Measurements from ENCODE around the gene DDR1.
"Not testable (repeated sequence)": the region's sequence is repeated elsewhere in the genome, so short reads cannot be mapped to it uniquely, and the experiment has no call there.

DDR1 gene

DNA sequence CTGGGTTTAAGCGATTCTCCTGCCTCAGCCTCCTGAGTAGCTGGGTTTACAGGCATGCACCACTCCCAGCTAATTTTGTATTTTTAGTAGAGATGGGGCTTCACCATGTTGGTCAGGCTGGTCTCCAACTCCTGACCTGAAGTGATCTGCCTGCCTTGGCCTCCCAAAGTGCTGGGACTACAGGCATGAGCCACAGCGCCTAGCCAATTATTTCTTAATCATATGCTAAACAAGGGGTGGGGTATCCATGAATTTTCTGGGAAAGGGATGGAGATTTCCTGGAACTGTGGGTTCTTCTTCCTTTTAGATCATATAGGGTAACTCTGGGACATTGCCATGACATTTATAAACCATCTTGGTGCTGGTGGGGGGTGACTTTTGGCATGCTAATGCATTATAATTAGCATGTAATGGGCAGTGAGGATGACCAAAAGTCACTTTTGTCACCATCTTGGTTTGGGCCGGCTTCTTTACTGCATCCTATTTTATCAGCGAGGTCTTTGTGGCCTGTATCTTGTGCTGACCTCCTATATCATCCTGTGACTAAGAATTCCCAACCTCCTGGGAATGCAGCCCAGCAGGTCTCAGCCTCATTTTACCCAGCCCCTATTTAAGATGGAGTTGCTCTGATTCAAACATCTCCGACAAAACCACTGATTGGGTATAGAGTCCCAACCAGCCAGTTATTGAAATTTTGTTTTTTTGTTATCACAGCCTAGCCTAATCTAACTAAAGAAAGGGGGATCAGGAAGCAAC is 29.9 kb upstream of the DDR1 start:
- DNase-seq (ENCODE audit: low spot score): no peak

GRCh38 chr6:30855429-30856075 is 28.8 kb upstream of the DDR1 start:
- DNase-seq (ENCODE audit: low spot score): no peak

DNA sequence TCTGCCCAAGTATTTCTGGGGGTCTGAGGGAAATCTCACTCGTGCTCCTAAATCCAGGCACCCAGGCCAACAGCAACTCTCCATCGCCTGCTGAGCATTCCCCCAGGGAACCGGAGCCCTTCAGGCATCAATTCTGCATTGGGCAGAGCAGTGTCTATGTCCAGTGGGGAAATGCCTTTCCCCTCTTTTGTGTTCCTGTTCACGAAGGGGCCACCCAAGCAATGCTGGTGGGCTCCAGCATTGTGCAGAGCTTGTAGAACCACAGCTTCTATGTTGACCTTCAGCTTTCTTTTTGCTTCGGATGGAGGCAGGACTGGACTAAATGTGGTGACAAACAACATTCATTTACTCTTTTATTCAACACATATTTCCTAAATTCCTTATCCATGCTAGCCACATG is 27.2 kb upstream of the DDR1 start:
- DNase-seq (ENCODE audit: low spot score): no peak

DNA sequence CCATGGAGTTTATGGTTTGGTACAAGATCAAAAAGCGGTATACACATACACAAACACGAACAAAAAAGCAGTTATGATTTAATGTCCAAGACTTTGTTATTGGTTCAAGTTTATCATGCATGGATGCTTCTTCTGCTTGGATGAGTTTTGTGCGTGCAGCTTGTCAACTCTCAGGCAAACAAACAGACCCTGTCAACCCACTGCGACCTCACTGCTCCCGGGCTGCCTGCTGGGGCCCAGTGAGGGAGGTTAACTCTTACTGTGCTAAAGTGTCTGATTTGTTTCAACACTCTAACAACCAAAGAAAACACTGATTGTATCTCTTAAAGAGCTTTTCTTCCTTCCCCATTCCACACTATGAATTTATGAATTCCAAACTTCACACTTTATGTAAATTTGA is 26.8 kb upstream of the DDR1 start:
- peak; percentile 25 for DNase-seq (ENCODE audit: low spot score)

- DNase-seq (ENCODE audit: low spot score): not testable (repeated sequence)
Measured at GRCh38 chr6:30859726-30860125, 24.6 kb upstream of the DDR1 start.

DNA sequence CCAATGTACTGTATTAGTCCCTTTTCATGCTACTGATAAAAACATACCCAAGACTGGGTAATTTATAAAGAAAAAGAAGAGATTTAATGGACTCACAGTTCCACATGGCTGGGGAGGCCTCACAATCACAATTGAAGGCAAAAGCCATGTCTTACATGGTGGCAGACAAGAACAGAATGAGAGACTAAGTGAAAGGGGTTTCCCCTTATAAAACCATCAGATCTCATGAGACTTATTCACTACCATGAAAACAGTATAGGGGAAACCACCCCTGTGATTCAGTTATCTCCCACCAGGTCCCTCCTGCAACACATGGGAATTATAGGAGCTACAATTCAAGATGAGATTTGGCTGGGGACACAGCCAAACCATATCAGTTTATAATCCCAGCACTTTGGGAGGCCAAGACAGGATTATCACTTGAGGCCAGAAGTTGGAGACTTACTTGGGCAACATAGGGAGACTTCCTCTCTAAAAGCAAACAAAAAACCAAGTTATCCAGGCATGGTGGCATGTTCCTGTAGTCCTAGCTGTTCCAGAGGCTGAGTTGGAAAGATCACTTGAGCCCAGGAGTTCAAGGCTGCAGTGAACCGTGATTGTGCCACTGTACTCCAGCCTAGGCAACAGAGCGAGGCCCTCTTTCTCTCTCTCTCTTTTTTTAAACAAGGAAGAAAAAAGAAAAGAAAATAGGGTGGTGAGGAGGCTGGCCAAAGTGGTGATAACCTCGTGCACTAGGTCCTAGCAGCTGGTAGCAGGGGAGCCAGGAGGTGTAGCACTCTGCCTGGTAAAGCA is 22.9 kb upstream of the DDR1 start:
- no peak for DNase-seq (ENCODE audit: low spot score)

DNA sequence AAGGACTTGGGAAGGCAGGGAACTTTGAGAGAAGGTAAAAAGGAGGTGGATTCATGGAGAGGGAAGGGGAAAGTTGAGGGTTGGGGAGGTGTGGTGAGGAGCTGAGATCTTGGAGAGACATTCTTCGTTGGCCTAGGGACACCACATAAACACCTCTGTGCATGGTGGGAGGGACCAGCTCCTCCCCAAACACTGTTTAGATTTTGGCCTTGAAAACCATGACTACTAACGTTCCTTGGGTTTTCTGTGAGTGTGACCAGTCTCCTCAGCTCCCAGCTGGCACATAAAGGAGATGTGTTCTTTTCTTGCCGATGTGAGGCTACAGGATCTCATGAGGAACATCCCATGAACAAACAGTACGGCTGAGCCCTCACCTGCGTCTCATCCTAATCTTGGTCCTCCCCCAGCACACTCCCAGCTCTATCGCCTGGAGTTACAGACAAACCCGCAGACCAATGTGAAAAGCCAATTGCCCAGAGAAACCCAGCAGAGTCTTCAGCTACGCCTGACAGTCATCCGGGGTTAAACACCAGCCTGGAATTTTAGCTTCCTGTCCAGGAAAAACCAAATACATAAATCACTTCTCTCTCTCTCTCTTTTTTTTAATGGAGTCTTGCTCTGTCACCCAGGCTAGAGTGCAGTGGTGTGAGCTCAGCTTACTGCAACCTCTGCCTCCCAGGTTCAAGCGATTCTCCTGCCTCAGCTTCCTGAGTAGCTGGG is 22.0 kb upstream of the DDR1 start:
- peak; percentile 32 for DNase-seq (ENCODE audit: low spot score)

GRCh38 chr6:30864325-30864724 is 20.0 kb upstream of the DDR1 start:
- DNase-seq (ENCODE audit: low spot score): no peak

DNA sequence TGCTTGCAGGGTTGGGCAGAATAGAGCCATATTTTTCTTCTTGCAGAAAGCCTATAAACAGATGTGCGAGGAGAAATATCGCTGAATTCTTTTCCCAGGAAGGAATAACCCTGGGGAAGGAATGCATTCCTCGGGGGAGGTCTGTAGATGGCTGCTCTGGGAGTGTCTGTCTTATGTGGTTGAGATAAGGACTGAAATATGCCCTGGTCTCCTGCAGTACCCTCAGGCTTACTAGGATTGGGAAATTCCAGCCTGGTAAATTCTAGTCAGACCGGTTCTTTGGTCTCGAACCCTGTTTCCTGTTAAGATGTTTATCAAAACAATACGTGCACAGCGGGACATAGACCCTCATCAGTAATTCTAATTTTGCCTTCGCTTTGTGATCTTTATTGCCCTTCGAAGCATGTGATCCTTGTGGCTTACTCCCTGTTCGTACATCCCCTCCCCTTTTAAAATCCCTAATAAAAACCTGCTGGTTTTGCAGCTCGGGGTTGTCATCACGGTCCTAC is 15.0 kb upstream of the DDR1 start:
- not testable (repeated sequence) for DNase-seq (ENCODE audit: low spot score)

- DNase-seq (ENCODE audit: low spot score): no peak
Measured at GRCh38 chr6:30870546-30870945, 13.8 kb upstream of the DDR1 start.

- no peak for DNase-seq (ENCODE audit: low spot score)
Measured at GRCh38 chr6:30871592-30872183, 12.6 kb upstream of the DDR1 start.

- no peak for DNase-seq (ENCODE audit: low spot score)
Measured at GRCh38 chr6:30873137-30873640, 11.1 kb upstream of the DDR1 start.

DNA sequence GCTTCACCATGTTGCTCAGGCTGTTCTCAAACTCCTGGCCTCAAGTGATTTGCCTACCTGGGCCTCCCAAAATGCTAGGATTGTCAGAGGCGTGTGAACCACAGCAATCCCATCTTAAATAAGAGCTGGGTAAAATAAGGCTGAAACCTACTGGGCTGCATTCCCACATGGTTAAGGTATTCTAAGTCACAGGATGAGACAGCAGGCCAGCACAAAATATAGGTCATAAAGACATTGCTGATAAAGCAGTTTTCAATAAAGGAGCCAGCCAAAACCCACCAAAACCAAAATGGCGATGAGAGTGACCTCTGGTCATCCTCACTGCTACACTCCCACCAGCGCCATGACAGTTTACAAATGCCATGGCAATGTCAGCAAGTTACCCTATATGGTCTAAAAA is 10.5 kb upstream of the DDR1 start:
- not testable (repeated sequence) for DNase-seq (ENCODE audit: low spot score)

GRCh38 chr6:30875244-30876038 is 8.9 kb upstream of the DDR1 start:
- DNase-seq (ENCODE audit: low spot score): no peak

GRCh38 chr6:30876039-30876730 is 8.1 kb upstream of the DDR1 start:
- peak; percentile 68 for DNase-seq (ENCODE audit: low spot score)

- DNase-seq (ENCODE audit: low spot score): peak; percentile 90
Measured at GRCh38 chr6:30877419-30878262, 6.7 kb upstream of the DDR1 start.

GRCh38 chr6:30879684-30880427 is 4.5 kb upstream of the DDR1 start:
- no peak for DNase-seq (ENCODE audit: low spot score)

DNA sequence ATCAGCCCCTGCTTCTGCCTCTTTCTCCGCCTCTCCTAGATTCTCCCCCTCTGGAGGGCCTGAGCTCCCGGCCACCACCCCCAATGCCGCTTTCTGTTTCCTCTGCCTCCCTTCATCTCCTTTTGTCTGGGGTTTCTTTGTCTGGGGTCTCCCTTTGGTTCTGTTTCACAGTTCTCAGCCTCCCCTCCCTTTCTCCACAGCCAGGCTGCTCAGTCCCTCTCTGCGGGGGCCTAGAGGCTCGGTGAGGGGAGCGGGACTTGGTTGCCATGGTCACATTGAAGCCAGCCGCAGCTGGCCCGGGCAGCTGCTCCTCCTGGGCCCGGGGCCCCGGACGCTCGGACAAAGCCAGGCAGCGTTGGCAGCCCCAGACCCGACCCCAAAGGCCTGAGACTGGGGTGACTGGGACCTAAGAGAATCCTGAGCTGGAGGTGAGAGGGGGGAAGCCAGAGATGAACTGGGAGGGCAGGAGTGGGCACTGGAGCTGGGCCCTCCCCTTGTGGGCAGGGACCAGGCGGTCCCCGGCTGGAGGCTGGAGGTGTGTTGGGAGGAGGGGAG is 3.5 kb upstream of the DDR1 start:
- DNase-seq (ENCODE audit: low spot score): no peak
